GM21717 (cell line): Measurements from ENCODE around the gene CD9.
"Not testable (repeated sequence)": the region's sequence is repeated elsewhere in the genome, so short reads cannot be mapped to it uniquely, and the experiment has no call there.

Experiments used
- ATAC-seq: cut with Tn5 transposase; IDR thresholded peaks from one replicate; pipeline ENCODE4 v1.9.1; 2021; ENCODE audit warnings: mild to moderate bottlenecking, moderate library complexity; ENCODE audit not compliant: unreplicated experiment

CD9 gene

DNA sequence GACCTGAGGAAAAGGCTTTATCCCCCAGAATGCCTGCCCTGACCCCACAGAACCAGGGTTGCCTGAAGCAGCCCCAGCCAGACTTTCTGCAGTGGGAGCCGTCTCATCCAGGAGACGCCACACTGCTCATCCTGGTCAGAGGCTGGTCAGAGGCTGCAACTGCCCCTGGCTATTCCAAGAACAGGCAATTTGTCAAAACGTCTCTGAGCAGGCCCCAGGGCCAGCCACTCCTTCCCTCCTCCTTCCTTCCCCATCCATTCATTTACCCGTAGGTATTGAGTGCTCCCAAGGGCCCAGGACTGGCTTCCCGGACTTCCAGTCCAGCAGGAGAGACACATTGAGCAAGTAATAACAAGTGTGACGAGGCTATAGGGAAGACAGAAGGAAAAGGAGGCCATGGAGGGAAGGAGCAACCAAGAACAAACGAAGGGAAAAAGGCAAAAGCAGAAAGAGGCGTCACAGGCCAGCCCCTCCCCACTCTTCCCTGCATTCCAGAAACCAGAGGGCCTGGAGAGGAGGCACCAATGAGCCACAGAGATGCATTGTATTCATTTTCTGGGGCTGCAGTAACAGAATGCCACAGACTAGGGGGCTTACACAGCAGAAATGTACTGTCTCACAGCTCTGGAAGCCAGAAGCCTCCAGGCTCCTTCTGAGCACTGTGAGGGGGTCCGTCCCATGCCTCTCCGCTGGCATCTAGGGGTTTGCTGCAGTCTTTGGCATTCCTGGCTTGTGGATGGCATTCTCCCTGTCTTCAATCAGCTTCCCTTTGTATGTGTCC is 21.0 kb upstream of the CD9 start:
- no peak for ATAC-seq

DNA sequence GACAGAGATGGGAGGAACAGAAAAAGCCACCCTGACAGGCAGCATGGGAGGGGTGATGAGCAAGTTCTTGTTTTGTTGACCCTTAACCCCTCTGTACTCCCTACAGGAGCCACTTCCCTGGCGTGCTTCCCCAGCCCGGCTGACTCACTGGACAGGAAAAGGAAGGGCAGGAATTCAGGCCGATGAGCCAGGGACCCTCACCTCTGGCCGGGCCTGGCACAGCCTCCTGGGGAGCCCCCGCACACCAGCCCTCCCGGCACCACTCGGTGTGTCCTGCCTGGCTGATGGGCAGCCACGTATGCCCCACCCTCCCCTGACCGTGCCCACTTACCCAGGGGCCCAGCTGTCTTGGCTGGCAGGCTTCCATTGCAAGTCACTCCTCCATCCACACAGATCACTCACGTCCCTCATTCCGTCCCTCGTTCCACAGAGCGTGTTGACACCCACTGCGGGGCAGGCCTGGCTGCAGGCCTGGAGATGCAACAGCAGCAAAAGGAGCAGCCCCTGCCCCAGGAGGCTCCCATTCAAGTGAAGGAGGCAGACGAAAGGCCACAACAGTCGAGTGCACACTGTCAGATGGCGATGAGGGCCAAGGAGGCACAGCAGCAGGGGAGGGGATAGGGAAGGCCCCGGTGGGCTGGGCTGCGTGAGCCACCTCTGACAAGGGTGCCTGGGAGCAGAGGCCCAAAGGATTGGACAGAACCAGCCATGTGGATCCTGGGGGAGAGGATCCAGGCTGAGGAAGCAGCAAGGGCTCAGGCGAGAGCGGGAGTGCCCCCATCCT is 19.7 kb upstream of the CD9 start:
- ATAC-seq = no peak

DNA sequence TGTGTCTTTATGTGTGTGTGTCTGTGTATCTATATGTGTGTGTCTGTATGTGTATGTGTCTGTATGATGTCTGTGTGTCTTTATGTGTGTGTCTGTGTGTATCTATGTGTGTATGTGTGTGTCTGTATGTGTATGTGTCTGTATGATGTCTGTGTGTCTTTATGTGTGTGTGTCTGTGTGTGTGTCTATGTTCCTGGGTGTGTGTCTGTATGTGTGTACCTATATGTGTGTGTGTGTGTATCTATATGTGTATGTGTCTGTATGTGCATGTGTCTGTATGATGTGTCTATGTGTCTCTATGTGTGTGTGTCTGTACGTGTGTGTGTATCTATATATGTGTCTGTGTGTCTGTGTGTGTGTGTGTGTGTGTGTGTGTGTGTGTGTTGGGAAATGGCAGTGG is 19.0 kb upstream of the CD9 start:
- ATAC-seq = no peak

DNA sequence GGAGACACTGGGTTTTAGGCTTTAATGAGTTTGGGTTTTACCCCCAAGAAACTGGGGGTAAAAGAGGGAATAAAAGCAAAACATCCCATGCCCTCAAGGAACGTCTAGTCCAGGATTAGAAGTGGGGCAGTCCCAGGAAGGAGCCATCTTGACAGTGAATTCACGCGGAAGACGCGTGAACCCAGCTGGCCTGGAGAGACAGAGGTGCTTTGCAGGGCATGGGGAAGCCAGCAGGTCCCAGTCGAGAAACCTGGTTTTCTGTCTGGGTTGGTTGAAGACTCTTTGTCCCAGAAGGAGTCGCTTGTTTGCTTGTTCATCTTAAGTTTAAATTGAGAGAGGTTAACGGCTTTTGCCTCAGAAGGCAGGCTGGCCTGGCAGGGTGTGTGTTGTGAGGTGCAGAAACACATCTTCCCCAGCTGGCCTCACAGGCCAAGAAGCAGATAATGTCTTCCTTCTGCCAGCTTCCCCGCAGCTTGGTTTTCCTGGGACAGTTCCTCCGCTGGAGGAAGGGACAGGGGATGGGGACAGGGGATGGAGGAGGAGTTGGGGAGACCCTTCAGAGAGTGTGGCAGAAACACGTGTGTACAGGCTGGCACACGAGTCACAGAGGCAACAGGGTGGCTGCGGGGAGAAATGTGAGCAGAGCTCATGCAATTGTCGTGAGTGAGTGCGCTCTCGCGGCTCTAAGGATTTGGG is 18.5 kb upstream of the CD9 start:
- ATAC-seq = no peak

DNA sequence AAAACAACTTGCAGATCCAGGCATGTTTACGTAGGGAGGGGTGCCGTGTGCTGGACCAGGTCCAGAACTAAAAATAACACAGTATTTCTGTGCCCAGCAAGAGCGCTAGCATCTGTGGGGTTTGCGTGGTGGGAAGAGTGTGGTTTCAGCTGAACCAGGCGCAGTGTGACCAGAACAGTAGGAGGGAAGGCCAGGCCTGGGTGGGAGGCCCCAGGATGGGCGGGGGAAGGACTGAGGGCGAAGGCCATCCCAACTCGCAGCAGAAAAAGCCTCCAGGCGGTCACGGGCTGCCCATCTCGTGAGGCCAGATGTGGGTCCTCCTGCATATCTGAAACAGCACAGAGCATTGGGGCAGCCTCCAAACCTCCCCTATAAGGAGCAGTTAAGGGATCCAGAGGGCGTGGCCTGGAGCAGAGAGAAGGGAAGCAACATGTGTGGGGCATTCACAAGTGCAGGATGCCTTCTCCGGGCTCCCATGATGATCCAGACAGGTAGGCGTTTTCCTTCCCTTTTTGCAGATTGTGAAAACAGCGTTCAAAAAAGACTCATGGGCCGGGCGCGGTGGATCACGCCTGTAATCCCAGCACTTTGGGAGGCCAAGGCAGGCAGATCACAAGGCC is 17.8 kb upstream of the CD9 start:
- no peak for ATAC-seq

DNA sequence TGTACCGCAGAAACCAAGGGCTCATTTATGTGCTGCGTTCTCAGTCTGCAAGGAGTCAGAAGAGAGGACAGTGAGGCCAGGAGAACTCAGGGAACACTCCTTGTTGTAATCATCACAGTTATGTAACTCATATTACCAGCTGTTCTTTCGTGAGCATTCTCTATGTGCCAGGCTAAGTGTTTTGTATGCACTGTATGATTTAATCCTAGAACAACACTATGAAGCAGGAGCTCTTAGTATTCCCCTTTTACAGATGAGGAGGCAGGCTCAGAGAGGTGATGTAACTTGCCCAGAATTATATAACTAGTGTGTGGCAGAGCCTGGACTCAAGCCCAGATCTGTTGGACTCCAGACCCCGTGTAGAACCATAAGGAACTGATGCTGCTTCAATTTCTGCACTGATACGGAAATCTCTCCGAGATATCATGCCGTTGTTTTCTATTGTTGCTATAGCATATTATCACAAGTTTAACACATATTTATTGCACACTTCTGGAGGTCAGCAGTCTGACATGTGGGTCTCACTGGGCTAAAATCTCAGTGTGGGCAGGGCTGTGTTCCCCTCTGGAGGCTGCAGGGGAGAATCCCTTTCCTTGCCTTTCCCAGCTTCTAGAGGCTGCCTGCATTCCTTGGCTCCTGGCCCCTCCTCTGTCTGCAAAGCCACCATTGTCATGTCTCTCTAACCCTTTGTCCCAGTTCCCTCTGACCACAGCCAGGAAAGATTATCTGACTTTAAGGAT is 16.3 kb upstream of the CD9 start:
- ATAC-seq = no peak

DNA sequence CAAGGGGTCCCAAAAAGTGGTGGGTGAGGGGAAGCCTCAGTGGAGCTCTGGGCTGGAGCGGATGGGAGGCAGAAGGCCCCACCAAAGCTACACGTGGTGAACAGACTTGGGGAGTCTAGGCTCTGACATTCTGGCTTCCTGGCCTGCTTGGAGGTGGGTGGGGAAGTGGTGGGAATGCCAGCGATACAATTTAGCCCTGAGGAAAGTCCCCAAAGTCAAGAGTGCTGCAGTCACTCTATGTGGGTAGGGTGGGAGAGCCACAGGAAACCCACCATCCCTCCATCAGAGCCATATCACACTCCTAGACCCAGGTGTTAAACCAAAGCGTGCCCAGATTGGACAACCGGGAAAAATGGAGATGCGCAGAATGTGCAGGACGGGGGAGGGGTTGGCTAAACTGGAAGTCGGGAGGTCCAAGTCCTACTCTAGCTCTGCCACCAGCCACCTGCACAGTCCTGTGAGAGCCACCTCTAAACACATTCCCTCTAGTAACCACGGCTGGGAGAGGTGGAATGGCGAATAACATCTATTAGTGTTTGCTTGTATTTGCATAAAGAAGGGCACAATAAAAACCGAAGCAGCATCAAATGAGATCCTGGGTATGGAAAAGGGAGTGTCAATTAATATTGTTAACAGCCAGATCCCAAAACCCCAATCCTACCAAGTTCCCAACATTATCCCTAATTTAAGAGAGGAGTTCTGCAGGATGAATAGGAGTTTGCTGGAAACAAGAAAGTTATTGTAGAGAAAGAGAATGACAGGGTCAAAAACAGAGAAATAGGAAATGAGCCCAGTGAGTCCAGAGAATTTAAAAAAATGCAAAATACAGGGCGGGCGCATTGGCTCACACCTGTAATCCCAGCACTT is 14.0 kb upstream of the CD9 start:
- ATAC-seq = no peak

DNA sequence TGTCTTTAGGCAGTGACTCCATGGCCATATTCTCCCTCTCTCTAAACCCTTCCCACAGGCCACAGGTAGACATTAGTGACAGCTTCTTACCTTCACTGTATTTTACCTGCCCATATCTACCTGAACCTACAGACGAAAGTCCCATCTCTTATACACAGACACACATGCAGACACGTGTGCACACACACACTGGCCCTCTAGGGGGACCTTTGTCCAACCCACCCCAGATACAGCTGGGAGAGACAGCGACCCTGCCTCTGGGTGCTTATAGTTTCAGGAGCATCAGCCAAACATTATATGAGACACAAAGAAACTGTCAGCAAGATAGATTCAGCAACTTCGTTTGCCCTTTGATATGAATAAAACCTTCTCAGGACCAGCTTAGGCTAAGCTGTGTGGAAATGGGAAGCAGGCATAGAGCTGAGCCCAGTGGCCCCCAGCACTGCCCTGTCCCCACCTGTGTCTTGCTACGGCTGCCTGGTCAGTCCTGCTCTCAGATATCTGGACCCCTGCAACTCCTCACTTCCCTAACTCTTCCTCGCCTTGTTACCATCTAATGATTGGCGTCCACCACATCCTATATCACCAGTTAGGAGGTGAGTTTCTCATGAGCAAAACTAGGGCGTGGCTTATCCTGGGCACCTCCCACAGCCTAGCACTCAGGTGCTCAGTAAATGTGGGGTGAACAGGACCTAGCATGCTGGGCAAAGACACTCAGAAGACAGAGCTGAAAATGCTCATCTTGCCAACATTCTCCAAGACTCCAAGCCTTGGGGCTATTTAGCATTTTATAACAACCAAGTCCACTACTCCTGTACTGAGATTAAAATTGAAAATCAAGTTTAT is 12.0 kb upstream of the CD9 start:
- no peak for ATAC-seq

DNA sequence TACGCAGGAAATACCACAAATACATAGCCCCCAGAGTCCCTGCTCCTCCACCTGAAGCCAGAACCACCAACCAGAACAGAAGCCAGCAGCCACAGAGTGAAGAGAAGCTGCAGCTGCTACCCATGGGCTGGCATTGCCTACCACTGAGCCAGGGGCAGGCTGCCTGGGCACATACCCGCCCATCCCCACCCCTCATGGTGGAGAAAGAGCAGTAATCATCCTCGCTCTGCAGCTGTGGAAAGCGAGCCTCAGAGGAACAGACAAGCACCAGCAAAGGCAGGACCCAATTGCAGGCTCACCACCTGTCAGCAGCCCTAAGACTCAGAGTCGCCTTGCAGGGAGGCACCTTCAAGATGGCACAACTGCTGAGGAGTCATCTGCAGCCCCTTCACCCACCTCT is 11.2 kb upstream of the CD9 start:
- ATAC-seq = no peak

DNA sequence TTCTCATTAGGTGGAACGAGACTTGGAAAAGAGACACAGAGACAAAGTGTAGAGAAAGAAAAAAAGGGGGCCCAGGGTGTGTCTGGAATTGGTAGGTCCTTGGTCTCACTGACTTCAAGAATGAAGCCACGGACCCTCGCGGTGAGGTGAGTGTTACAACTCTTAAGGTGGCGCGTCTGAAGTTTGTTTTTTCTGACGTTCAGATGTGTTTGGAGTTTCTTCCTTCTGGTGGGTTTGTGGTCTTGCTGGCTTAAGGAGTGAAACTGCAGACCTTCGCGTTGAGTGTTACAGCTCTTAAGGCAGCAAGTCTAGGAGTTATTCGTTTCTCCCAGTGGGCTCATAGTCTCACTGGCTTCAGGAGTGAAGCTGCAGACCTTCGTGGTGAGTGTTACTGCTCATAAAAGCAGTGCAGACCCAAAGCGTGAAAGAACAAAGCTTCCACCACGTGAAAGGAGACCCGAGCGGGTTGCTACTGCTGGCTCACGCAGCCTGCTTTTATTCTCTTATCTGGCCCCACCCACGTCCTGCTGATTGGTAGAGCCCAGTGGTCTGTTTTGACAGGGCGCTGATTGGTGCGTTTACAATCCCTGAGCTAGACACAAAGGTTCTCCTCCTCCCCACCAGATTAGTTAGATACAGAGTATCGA is 10.1 kb upstream of the CD9 start:
- ATAC-seq = not testable (repeated sequence)

DNA sequence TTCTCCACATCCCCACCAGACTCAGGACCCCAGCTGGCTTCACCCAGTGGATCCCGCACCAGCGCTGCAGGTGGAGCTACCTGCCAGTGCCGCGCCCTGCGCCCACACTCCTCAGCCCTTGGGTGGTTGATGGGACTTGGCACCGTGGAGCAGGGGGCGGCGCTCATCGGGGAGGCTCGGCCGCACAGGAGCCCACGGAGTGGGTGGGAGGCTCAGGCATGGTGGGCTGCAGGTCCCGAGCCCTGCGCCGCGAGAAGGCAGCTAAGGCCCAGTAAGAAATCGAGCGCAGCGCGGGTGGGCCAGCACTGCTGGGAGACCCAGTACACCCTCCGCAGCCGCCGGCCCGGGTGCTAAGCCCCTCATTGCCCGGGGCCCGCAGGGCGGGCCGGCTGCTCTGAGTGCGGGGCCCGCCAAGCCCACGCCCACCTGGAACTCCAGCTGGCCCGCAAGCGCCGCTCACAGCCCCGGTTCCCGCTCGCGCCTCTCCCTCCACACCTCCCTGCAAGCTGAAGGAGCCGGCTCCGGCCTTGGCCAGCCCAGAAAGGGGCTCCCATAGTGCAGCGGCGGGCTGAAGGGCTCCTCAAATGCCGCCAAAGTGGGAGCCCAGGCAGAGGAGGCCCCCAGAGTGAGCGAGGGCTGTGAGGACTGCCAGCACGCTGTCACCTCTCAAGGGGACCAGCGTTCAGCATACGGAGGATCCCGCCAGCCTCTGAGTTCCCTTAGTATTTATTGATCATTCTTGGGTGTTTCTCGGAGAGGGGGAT is 9.3 kb upstream of the CD9 start:
- ATAC-seq = not testable (repeated sequence)

DNA sequence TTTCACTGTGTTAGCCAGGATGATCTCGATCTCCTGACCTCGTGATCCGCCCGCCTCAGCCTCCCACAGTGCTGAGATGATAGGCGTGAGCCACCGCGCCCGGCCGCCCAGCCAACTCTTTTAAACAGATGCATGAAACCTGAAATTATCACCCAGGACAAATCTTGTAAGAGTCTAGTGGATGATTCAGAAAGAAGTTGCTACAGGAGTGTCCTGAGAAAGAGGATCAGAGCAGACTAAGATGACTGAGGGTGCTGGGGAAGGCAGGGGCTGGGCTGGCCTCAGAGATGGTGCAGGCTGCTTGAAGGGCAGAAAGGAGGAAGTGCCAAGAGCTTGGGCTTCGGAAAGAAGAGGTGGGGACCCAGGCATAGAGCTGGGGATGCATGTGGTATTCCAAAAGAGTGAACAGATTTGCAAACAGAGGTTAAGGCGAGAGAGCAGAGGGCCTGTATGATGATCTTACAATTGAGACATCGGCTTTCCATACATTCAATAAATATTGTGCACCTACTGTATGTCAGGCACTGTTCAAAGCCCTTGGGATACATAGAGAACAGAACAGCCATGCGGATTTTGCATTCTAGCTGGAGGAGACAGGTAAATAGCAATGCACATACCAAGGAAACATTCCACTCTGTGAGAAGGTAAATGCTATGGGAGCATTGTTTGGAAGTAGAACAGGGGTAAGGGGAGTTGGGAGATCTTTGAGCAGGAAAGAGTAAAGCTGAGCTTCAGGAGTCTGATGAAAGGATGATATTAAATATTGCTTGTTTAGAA is 7.4 kb upstream of the CD9 start:
- ATAC-seq = no peak

DNA sequence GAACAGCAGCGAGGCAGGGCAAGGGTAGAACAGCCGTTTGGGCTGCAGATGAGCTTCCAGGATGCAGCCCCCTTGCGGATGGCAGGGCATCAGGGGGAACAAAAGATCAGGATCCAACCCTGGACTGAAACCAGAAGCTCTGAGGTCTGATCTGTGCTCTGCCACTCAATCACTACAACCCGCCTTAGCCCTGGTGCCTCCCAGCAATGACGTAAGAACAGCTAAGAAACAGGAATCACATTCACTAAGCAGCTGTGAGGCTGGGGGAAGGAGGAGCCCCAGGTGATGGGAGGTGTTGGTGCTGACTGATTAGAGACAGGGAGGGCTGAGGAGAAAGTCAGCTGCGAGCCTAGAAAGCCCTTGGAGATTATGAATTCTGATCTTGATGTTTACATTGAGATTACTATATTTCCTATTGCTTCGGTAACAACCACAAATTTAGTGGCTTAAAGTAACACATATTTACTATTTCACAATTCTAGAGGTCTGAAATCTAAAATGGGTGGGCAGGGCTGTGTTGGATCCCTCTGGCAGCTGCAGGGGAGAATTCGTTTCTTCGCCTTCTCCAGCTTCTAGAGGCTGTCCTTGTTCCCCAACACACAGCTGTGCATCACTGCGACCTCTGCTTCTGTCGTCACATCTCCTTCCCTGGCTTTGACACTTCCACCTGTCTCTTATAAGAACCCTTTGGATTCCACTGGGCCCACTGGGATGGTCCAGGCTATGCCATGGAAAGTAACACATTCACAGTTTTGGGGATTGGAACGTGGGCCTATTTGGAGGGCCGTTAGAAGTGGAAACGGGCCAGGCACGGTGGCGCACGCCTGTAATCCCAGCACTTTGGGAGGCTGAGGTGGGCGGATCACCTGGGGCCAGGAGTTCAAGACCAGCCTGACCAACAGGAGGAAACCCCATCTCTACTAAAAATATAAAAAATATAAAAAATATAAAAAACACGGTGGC is 6.1 kb upstream of the CD9 start:
- ATAC-seq = no peak

DNA sequence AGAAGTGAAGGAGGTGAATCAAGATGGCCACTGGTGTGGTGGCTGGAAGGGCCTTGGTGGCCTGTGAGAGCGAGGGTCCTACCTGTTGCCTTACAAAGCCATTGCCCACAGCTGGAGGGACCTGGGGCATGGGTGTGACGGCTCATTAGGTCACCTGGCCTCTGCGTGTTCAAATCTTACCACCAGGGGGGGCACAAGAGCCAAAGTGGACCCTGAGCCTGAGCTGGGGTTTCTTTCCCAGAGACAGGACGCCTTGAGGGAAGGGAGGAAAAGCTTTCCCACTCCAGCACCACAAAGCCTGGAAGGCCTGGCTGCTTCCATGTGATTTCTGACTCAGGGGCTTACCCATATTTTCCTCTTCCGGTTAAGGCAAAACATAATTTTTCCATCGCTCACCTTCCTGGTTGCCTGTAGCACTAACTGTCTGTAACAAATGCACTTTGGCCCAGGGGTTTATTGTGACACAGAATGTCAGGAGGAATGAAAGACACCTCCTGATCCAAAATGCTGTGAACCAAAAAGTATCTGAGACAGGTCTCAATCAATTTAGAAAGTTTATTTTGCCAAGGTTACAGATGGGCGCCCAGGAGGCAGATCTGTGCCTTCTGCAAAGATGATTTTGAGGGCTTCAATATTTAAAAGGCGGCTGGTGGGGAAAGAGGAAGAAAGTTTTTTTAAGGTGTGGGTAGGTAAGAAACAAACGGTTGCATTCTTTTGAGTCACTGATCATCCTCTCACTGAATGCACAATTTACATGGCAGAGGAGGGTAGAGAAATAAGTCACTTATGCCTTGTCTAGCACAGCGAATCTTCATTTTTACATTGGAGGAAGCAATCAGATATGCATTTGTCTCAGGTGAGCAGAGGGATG is 4.3 kb upstream of the CD9 start:
- peak; percentile 46 for ATAC-seq

DNA sequence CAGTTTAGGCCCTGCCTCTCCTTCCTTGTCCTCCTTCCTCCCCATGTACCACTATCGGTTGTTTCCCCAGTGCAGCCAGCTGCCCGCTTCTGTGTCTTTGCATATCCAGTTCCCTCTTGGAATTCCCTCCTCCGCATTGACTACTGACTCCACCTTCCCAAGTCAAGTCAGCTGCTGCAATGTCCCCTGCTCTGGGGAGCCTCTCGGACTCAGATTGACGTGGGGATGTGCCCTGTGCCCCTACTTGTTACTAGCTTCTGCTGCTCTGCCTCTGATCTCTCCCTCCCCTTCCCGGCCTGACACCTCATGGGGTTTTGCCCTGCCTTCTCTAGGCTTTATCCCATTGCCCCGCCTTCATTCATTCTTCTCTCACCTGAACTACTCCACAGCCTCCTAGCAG is 2.1 kb upstream of the CD9 start:
- ATAC-seq = no peak
